Muscle layer of duodenum (tissue), 2 donors: ENCODE data around the gene FAM210B.
"Not testable (repeated sequence)": the region's sequence is repeated elsewhere in the genome, so short reads cannot be mapped to it uniquely, and the experiment has no call there.

Experiments used
- H3K27ac ChIP-seq: one replicate; pipeline ENCODE4 v1.7.0; 2013; ENCODE audit warnings: mild to moderate bottlenecking, low read length
- H3K27me3 ChIP-seq: one replicate; pipeline ENCODE4 v1.7.0; 2013; ENCODE audit warnings: low read depth, mild to moderate bottlenecking, control low read depth, low read length
- H3K36me3 ChIP-seq, 2 donors: one replicate each; pipeline ENCODE4 v1.7.0; 2013; ENCODE audit warnings: low read length in 2 of 2, control low read depth in 1 of 2, mild to moderate bottlenecking in 1 of 2; ENCODE audit not compliant: insufficient read depth in 2 of 2, control insufficient read depth in 1 of 2
- H3K4me1 ChIP-seq, 2 donors: one replicate each; pipeline ENCODE4 v1.7.0; 2013; ENCODE audit warnings: low read length in 2 of 2, mild to moderate bottlenecking in 2 of 2, control low read depth in 1 of 2, moderate library complexity in 1 of 2; ENCODE audit not compliant: insufficient read depth in 2 of 2, control insufficient read depth in 1 of 2
- H3K4me3 ChIP-seq, 2 donors: one replicate each; pipeline ENCODE4 v1.7.0; 2013; ENCODE audit warnings: low read length in 2 of 2, low read depth in 1 of 2, mild to moderate bottlenecking in 1 of 2
- H3K9me3 ChIP-seq, 2 donors: one replicate each; pipeline ENCODE4 v1.7.0; 2013; ENCODE audit warnings: low read length in 2 of 2, control low read depth in 1 of 2, mild to moderate bottlenecking in 1 of 2; ENCODE audit not compliant: control insufficient read depth in 1 of 2
- donor health status: healthy.

Gene FAM210B

GRCh38 chr20:56381501-56381900 is 22.7 kb downstream of the FAM210B start:
- Histone ChIP-seq H3K27ac (no peak overlapping the region), H3K9me3 (no peaks in the 10 kb centered on the region), H3K27me3 (no peaks in the 10 kb centered on the region), H3K4me1 (no peaks in the 10 kb centered on the region), H3K36me3 (no peaks in the 10 kb centered on the region), H3K4me3 (no peak overlapping the region)

GRCh38 chr20:56382696-56383095 is 23.9 kb downstream of the FAM210B start:
- no peaks in the 10 kb centered on the region for H3K27me3 ChIP-seq
- H3K36me3 ChIP-seq, result no peaks in the 10 kb centered on the region
- no peaks in the 10 kb centered on the region for H3K9me3 ChIP-seq
- H3K27ac ChIP-seq, result no peak overlapping the region
- no peak overlapping the region for H3K4me3 ChIP-seq
- no peaks in the 10 kb centered on the region for H3K4me1 ChIP-seq

DNA sequence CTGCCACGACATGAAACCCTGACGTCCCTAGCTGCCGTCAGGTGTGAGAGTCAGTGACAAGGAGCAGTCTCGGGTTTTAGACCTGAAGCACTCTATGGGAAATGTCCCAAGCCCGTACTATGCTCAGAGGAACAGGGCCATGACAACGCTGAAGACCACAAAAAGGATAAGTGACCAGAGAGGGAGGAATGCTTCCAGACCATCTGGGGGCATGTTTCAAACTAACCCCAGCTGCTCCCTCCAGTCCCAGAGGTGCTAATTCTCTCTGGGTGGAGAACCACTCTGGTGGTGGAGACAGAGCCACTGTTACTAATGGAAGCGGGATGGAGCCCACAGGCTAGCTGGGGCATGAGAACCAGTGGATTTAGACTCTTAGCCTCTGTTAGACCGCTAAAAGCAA is 24.6 kb downstream of the FAM210B start:
- peaks cover 0 to 4% of the 10 kb centered on the region in 2 donors for H3K36me3 ChIP-seq
- H3K9me3 ChIP-seq, result no peaks in the 10 kb centered on the region

DNA sequence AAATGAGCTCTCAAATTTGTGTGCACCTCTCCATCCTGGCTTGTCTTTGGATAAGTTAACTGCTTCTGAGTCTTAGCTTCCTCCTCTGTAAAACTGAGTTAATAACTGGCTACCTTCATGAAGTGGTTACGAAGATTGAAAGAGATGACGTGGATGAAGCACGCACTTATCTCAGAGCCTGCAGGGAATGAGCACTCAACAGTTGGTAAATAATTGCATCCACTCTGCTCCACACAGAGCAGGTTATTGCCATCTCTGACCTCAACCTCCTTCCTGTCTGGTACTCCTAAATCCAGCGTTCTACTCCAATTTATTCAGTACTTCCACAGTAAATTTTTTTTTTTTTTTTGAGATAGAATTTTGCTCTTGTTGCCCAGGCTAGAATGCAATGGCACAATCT is 26.4 kb downstream of the FAM210B start:
- no peaks in the 10 kb centered on the region for H3K9me3 ChIP-seq
- no peaks in the 10 kb centered on the region for H3K4me1 ChIP-seq
- no peaks in the 10 kb centered on the region for H3K27me3 ChIP-seq
- H3K36me3 ChIP-seq, result peaks cover 0 to 4% of the 10 kb centered on the region in 2 donors
- no peak overlapping the region for H3K4me3 ChIP-seq
- H3K27ac ChIP-seq, result no peak overlapping the region

More for the DNA sequence above, 24.6 kb downstream of the FAM210B start:
- no peak overlapping the region for H3K4me3 ChIP-seq
- no peak overlapping the region for H3K27ac ChIP-seq
- no peaks in the 10 kb centered on the region for H3K27me3 ChIP-seq
- no peaks in the 10 kb centered on the region for H3K4me1 ChIP-seq

- Histone ChIP-seq H3K9me3 (no peaks in the 10 kb centered on the region), H3K27ac (no peak overlapping the region), H3K36me3 (peaks cover 0 to 4% of the 10 kb centered on the region in 2 donors), H3K27me3 (no peaks in the 10 kb centered on the region), H3K4me1 (peaks cover 0 to 5% of the 10 kb centered on the region in 2 donors), H3K4me3 (no peak overlapping the region)
Observed at GRCh38 chr20:56386219-56386618, 27.4 kb downstream of the FAM210B start.

DNA sequence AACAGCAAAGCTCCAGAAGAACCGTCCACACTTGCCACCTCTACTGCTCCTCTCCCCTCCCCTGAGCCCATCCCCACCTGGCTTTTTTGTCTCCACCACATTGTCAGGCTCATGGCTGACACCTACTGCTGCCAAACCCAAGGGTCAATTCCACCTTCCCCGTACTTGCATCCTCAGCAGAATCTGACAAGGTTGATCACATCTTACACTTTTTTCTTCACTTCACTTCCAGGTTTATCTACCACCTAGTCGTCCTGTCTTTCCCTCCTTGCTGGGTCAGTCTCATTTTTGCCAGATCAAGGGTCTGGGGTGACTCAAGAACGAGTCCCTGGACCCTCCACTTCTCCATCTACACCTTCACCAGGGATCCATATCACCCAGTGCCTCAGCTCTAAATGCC is 30.1 kb downstream of the FAM210B start:
- no peaks in the 10 kb centered on the region for H3K9me3 ChIP-seq
- H3K4me3 ChIP-seq, result no peak overlapping the region
- H3K27ac ChIP-seq, result no peak overlapping the region
- no peaks in the 10 kb centered on the region for H3K27me3 ChIP-seq
- peaks cover 0 to 4% of the 10 kb centered on the region in 2 donors for H3K36me3 ChIP-seq
- H3K4me1 ChIP-seq, result peaks cover 5 to 16% of the 10 kb centered on the region in 2 donors

GRCh38 chr20:56389807-56390206 is 31.0 kb downstream of the FAM210B start:
- peaks cover 5 to 18% of the 10 kb centered on the region in 2 donors for H3K4me1 ChIP-seq
- peaks cover 0 to 4% of the 10 kb centered on the region in 2 donors for H3K36me3 ChIP-seq
- no peak overlapping the region for H3K4me3 ChIP-seq
- no peaks in the 10 kb centered on the region for H3K9me3 ChIP-seq
- H3K27ac ChIP-seq, result no peak overlapping the region
- no peaks in the 10 kb centered on the region for H3K27me3 ChIP-seq

DNA sequence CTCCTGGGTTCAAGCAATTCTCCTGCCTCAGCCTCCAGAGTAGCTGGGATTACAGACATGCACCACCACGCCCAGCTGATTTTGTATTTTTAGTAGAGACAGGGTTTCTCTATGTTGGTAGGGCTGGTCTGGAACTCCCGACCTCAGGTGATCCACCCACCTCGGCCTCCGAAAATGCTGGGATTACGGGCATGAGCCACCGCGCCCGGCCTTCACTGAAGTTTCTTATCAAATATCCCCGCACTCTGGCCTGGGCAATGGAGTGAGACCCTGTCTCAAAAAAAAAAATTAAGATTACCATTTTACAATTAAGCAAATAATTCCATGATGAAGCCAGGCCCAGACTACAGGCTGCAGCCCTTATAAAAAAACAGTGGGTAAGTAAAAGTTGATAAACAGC is 31.6 kb downstream of the FAM210B start:
- H3K27me3 ChIP-seq, H3K27ac ChIP-seq, H3K4me3 ChIP-seq, H3K9me3 ChIP-seq, H3K36me3 ChIP-seq: not testable (repeated sequence)
- peaks cover 5 to 18% of the 10 kb centered on the region in 2 donors for H3K4me1 ChIP-seq

GRCh38 chr20:56391037-56391436 is 32.3 kb downstream of the FAM210B start:
- H3K9me3 ChIP-seq, result no peaks in the 10 kb centered on the region
- peak overlapping the region; percentile 95 for H3K4me3 ChIP-seq
- no peak overlapping the region for H3K27ac ChIP-seq
- H3K27me3 ChIP-seq, result no peaks in the 10 kb centered on the region
- peaks cover 7 to 13% of the 10 kb centered on the region in 2 donors for H3K36me3 ChIP-seq
- H3K4me1 ChIP-seq, result peaks cover 5 to 18% of the 10 kb centered on the region in 2 donors

- peak overlapping the region; percentile 94 for H3K27ac ChIP-seq
- no peaks in the 10 kb centered on the region for H3K9me3 ChIP-seq
- peaks cover 5 to 18% of the 10 kb centered on the region in 2 donors for H3K4me1 ChIP-seq
- peaks cover 9 to 17% of the 10 kb centered on the region in 2 donors for H3K36me3 ChIP-seq
- peak overlapping the region; percentile 95 for H3K4me3 ChIP-seq
- no peaks in the 10 kb centered on the region for H3K27me3 ChIP-seq
Observed at GRCh38 chr20:56391596-56392131, 32.9 kb downstream of the FAM210B start.

- H3K4me3 ChIP-seq, result peak within 1 kb of the TSS; percentile 95
- H3K4me1 ChIP-seq, result peaks cover 5 to 18% of the 10 kb centered on the region in 2 donors
- H3K27me3 ChIP-seq, result no peaks in the 10 kb centered on the region
Observed at GRCh38 chr20:56392132-56392880, 33.5 kb downstream of the FAM210B start, which contains the start of the genes AURKA and CSTF1. Gene AURKA, minus strand, starts transcription at chr20:56392215. Its CDS starts 4,018 bp downstream, at chr20:56388197. Gene CSTF1, plus strand, starts transcription at chr20:56392645. Its CDS starts 2,908 bp downstream, at chr20:56395553.

More at GRCh38 chr20:56392132-56392880, 33.5 kb downstream of the FAM210B start, which contains the start of the genes AURKA and CSTF1:
- H3K27ac ChIP-seq, result peak within 1 kb of the TSS; percentile 94
- peaks cover 16 to 24% of the 10 kb centered on the region in 2 donors for H3K36me3 ChIP-seq
- no peaks in the 10 kb centered on the region for H3K9me3 ChIP-seq
